Ascending aorta (tissue), 2 donors: ENCODE data around the gene APP. TPM values are rescaled to one million over a fixed set of nuclear protein-coding genes. Genes with fewer than 3 reads are reported as not detected.
"Not testable (repeated sequence)": the region's sequence is repeated elsewhere in the genome, so short reads cannot be mapped to it uniquely, and the experiment has no call there.

Experiments
- DNase-seq, 2 donors: peaks; one replicate each; pipeline ENCODE4 v3.0.0-alpha.2; 2019; ENCODE audit warnings: low spot score in 2 of 2
- H3K27ac ChIP-seq, 2 donors: fragments of 200-600 bp; sonication (generic); one replicate each; pipeline ENCODE4 v1.5.1; 2016 to 2017; ENCODE audit warnings: mild to moderate bottlenecking in 1 of 2
- H3K27me3 ChIP-seq: fragments of 200-600 bp; sonication (generic); one replicate; pipeline ENCODE4 v1.5.1; 2017
- H3K36me3 ChIP-seq, 2 donors: fragments of 200-600 bp; sonication (generic); one replicate each; pipeline ENCODE4 v1.5.1; 2016
- H3K4me1 ChIP-seq, 2 donors: fragments of 200-600 bp; sonication (generic); one replicate each; pipeline ENCODE4 v1.5.1; 2016 to 2017; ENCODE audit warnings: mild to moderate bottlenecking in 1 of 2
- H3K4me3 ChIP-seq, 2 donors: fragments of 200-600 bp; sonication (generic); one replicate each; pipeline ENCODE4 v1.5.1; 2016 to 2017; ENCODE audit warnings: mild to moderate bottlenecking in 1 of 2
- H3K9me3 ChIP-seq, 2 donors: fragments of 200-600 bp; sonication (generic); one replicate each; pipeline ENCODE4 v1.5.1; 2016
- intact Hi-C: fragments of 100-400 bp; cut with DNase I; formaldehyde crosslinking; loops from one replicate; pipeline ENCODE4 v1.15.1; 2023
- total RNA-seq: library from RNA; depleted of rRNA; stranded (reverse); fragments of >200 nt; gene quantifications from one replicate; pipeline ENCODE4 v1.1.0, GENCODE V29; 2016
- TF ChIP-seq, protein P1 (sequence below), 3 experiments: fragments of 200-600 bp in 2 of 3; fragments of 450-650 bp in 1 of 3; sonication (generic) in 2 of 3; IDR thresholded peaks; one replicate each; pipeline ENCODE4 v1.5.1; 2016 to 2019; ENCODE audit warnings: antibody characterized with exemption in 3 of 3, mild to moderate bottlenecking in 1 of 3, moderate library complexity in 1 of 3

The APP gene
- total RNA-seq, 1 donor from 2014 or later, result 350 TPM

GRCh38 chr21:26032263-26032662 lies 138.3 kb downstream of the APP start:
- no peak for DNase-seq
- H3K36me3 ChIP-seq, result no peaks in the 10 kb centered on the region
- H3K4me1 ChIP-seq, result no peaks in the 10 kb centered on the region
- no peaks in the 10 kb centered on the region for H3K9me3 ChIP-seq
- H3K4me3 ChIP-seq, result no peak overlapping the region
- H3K27ac ChIP-seq, result no peak overlapping the region
- intact Hi-C loops, result no loop called here
- H3K27me3 ChIP-seq, result no peaks in the 10 kb centered on the region
- TF ChIP-seq, protein P1, sequence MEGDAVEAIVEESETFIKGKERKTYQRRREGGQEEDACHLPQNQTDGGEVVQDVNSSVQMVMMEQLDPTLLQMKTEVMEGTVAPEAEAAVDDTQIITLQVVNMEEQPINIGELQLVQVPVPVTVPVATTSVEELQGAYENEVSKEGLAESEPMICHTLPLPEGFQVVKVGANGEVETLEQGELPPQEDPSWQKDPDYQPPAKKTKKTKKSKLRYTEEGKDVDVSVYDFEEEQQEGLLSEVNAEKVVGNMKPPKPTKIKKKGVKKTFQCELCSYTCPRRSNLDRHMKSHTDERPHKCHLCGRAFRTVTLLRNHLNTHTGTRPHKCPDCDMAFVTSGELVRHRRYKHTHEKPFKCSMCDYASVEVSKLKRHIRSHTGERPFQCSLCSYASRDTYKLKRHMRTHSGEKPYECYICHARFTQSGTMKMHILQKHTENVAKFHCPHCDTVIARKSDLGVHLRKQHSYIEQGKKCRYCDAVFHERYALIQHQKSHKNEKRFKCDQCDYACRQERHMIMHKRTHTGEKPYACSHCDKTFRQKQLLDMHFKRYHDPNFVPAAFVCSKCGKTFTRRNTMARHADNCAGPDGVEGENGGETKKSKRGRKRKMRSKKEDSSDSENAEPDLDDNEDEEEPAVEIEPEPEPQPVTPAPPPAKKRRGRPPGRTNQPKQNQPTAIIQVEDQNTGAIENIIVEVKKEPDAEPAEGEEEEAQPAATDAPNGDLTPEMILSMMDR (IDR thresholded peaks at IDR 0.05), result no peak

GRCh38 chr21:26028183-26028582 lies 142.4 kb downstream of the APP start:
- no peak overlapping the region for H3K4me3 ChIP-seq
- TF ChIP-seq, protein P1 (IDR thresholded peaks at IDR 0.05), result no peak
- H3K27ac ChIP-seq, result no peak overlapping the region
- intact Hi-C loops, result no loop called here
- DNase-seq, result no peak
- no peaks in the 10 kb centered on the region for H3K4me1 ChIP-seq
- H3K36me3 ChIP-seq, result no peaks in the 10 kb centered on the region
- H3K9me3 ChIP-seq, result no peaks in the 10 kb centered on the region
- no peaks in the 10 kb centered on the region for H3K27me3 ChIP-seq

DNA sequence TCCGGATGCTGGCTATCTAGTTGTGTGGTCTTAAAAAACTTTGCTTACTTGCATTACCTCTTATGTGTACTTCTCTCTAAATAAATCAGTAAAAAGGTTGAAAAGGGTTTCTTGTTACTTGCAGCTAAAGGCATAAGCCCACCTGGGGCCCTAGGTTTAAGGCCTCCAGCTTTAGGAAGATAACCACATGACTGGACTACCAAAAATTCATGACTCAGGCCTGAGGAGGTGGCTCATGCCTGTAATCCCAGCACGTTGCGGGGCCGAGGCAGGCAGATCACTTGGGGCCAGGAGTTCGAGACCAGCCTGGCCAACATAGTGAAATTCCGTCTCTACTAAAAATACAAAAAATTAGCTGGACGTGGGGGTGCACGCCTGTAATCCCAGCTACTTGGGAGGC lies 142.9 kb downstream of the APP start:
- Histone ChIP-seq H3K4me3 (no peak overlapping the region), H3K27me3 (no peaks in the 10 kb centered on the region), H3K27ac (no peak overlapping the region), H3K4me1 (no peaks in the 10 kb centered on the region), H3K36me3 (no peaks in the 10 kb centered on the region), H3K9me3 (no peaks in the 10 kb centered on the region)
- TF ChIP-seq, protein P1 (IDR thresholded peaks at IDR 0.05), result no peak
- no peak for DNase-seq
- intact Hi-C loops, result no loop called here

- H3K27ac ChIP-seq, result no peak overlapping the region
- H3K4me1 ChIP-seq, result no peaks in the 10 kb centered on the region
- DNase-seq, result no peak
- H3K27me3 ChIP-seq, result no peaks in the 10 kb centered on the region
- no peaks in the 10 kb centered on the region for H3K9me3 ChIP-seq
- intact Hi-C loops, result no loop called here
- peaks cover 0 to 15% of the 10 kb centered on the region in 2 donors for H3K36me3 ChIP-seq
- no peak overlapping the region for H3K4me3 ChIP-seq
- TF ChIP-seq, protein P1 (IDR thresholded peaks at IDR 0.05), result no peak
Observed at GRCh38 chr21:26025536-26026512, 144.7 kb downstream of the APP start.

DNA sequence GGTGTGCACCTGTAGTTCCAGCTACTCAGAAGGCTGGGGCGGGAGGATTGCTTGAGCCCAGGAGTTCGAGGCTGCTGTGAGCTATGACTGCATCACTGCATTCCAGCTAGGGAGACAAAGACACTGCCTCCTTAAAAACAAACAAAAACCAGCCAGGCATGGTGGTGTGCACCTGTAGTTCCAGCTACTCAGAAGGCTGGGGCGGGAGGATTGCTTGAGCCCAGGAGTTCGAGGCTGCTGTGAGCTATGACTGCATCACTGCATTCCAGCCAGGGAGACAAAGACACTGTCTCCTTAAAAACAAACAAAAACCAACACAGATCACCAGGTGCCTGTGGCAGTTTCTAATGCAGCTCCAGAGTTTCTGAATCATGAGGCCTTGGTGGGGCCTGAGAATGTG lies 147.2 kb downstream of the APP start:
- H3K27ac ChIP-seq, H3K4me1 ChIP-seq, H3K4me3 ChIP-seq, intact Hi-C loops, H3K9me3 ChIP-seq, DNase-seq, H3K27me3 ChIP-seq: not testable (repeated sequence)
- H3K36me3 ChIP-seq, result peaks cover 0 to 21% of the 10 kb centered on the region in 2 donors

DNA sequence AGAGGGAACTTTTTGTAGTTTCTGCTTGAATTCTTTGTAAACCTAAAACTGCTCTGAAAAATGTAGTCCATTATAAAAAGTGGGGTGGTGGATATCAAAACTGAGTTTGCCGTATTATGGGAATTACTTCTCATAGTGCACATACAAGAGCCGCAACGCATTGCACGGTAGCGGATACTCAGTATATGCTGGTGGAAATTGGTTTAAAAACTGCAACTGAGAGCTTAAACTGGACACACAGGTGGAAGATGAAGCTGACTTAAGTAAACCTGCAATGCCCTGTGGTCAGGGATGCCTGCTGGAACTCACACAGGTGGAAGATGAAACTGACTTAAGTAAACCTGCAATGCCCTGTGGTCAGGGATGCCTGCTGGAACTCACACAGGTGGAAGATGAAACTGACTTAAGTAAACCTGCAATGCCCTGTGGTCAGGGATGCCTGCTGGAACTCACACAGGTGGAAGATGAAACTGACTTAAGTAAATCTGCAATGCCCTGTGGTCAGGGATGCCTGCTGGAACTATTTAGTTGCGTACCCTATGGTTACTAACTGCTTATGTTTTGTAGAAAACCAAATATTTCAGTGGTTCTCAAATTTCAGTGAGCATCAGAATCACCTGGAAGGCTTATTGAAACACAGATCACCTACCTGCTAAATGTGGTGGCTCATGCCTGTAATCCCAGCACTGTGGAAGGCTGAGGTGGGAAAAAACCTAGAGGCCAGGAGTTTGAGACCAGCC lies 147.8 kb downstream of the APP start:
- DNase-seq, H3K4me1 ChIP-seq, H3K9me3 ChIP-seq, H3K27ac ChIP-seq, H3K27me3 ChIP-seq, intact Hi-C loops, H3K4me3 ChIP-seq: not testable (repeated sequence)
- H3K36me3 ChIP-seq, result peaks cover 0 to 21% of the 10 kb centered on the region in 2 donors
